ENCODE measurements around the gene SLC24A3. TPM values are rescaled to one million over a fixed set of nuclear protein-coding genes. Genes with fewer than 3 reads are reported as not detected.

The SLC24A3 gene
- polyA plus RNA-seq, 1 donor (not counting 4 experiments of a cell fraction or from before 2014, with no cell fraction given), result 0.17 TPM

- peaks cover 6% of the 10 kb centered on the region for H3K27me3 ChIP-seq (ENCODE audit: control insufficient read depth, extremely low read depth, insufficient read depth, low read length)
- dilution Hi-C loops (cut with MboI; ENCODE audit: extremely low pct_ligation_motif_present, low sequenced_read_pairs), result no loop called here
- TF ChIP-seq CTCF (optimal IDR thresholded peaks at IDR 0.05 in 1 of 3, IDR thresholded peaks at IDR 0.05 in 1 of 3, conservative IDR thresholded peaks at IDR 0.05 in 1 of 3; ENCODE audit: extremely low read depth in 1 of 3, insufficient read depth in 2 of 3, low read length in 3 of 3), result no peak
- no peaks in the 10 kb centered on the region for H3K79me2 ChIP-seq (ENCODE audit: control insufficient read depth, insufficient read depth, low read length)
- no peak for DNase-seq (ENCODE audit: low read depth, low spot score)
- H3K4me2 ChIP-seq (ENCODE audit: control insufficient read depth, extremely low read depth, insufficient read depth, low read depth, low read length), result no peak overlapping the region
- no peaks in the 10 kb centered on the region for H3K9me1 ChIP-seq (ENCODE audit: control insufficient read depth, extremely low read depth, insufficient read depth, low read length)
- no peak for FAIRE-seq
- no peaks in the 10 kb centered on the region for H3K4me1 ChIP-seq (ENCODE audit: control insufficient read depth, extremely low read depth, insufficient read depth, low read length)
- no peaks in the 10 kb centered on the region for H3K36me3 ChIP-seq (ENCODE audit: control insufficient read depth in 2 of 2, extremely low read depth in 1 of 2, insufficient read depth in 2 of 2, low read length in 2 of 2)
- H2AFZ ChIP-seq (ENCODE audit: control insufficient read depth, low read length), result no peak overlapping the region
- no peak overlapping the region for H3K27ac ChIP-seq (ENCODE audit: control insufficient read depth, insufficient read depth, low read length)
- H3K4me3 ChIP-seq (ENCODE audit: control insufficient read depth in 2 of 3, extremely low read depth in 1 of 3, insufficient read depth in 2 of 3, low read depth in 1 of 3, low read length in 3 of 3), result no peak overlapping the region
- no peak overlapping the region for H3K9ac ChIP-seq (ENCODE audit: control insufficient read depth, extremely low read depth, insufficient read depth, low read length)
- H3K9me3 ChIP-seq (ENCODE audit: control insufficient read depth, low read depth, low read length), result no peaks in the 10 kb centered on the region
- H4K20me1 ChIP-seq (ENCODE audit: control insufficient read depth, extremely low read depth, insufficient read depth, low read length), result no peaks in the 10 kb centered on the region
Observed at GRCh38 chr20:19660808-19661378, 448.5 kb downstream of the SLC24A3 start.

- Histone ChIP-seq H3K9me3 (ENCODE audit: control insufficient read depth, low read depth, low read length) (no peaks in the 10 kb centered on the region), H3K27me3 (ENCODE audit: control insufficient read depth, extremely low read depth, insufficient read depth, low read length) (peaks cover 3% of the 10 kb centered on the region), H3K27ac (ENCODE audit: control insufficient read depth, insufficient read depth, low read length) (no peak overlapping the region), H2AFZ (ENCODE audit: control insufficient read depth, low read length) (no peak overlapping the region), H3K9me1 (ENCODE audit: control insufficient read depth, extremely low read depth, insufficient read depth, low read length) (no peaks in the 10 kb centered on the region), H3K9ac (ENCODE audit: control insufficient read depth, extremely low read depth, insufficient read depth, low read length) (no peak overlapping the region), H3K4me2 (ENCODE audit: control insufficient read depth, extremely low read depth, insufficient read depth, low read depth, low read length) (no peak overlapping the region), H3K4me1 (ENCODE audit: control insufficient read depth, extremely low read depth, insufficient read depth, low read length) (no peaks in the 10 kb centered on the region), H3K36me3 (ENCODE audit: control insufficient read depth in 2 of 2, extremely low read depth in 1 of 2, insufficient read depth in 2 of 2, low read length in 2 of 2) (no peaks in the 10 kb centered on the region), H3K79me2 (ENCODE audit: control insufficient read depth, insufficient read depth, low read length) (no peaks in the 10 kb centered on the region), H3K4me3 (ENCODE audit: control insufficient read depth in 2 of 3, extremely low read depth in 1 of 3, insufficient read depth in 2 of 3, low read depth in 1 of 3, low read length in 3 of 3) (no peak overlapping the region), H4K20me1 (ENCODE audit: control insufficient read depth, extremely low read depth, insufficient read depth, low read length) (no peaks in the 10 kb centered on the region)
- TF ChIP-seq EZH2 (IDR thresholded peaks at IDR 0.05; ENCODE audit: low read length), result no peak
- peak; percentile 90 to 99 (median 93) for TF ChIP-seq CTCF (optimal IDR thresholded peaks at IDR 0.05 in 1 of 3, IDR thresholded peaks at IDR 0.05 in 1 of 3, conservative IDR thresholded peaks at IDR 0.05 in 1 of 3; ENCODE audit: extremely low read depth in 1 of 3, insufficient read depth in 2 of 3, low read length in 3 of 3)
- FAIRE-seq (peak; percentile 85), DNase-seq (ENCODE audit: low read depth, low spot score) (peak; percentile 33)
- dilution Hi-C loops (cut with MboI; ENCODE audit: extremely low pct_ligation_motif_present, low sequenced_read_pairs), result no loop called here
Observed at GRCh38 chr20:19661717-19662636, 449.5 kb downstream of the SLC24A3 start.
